A549 (cell line): Measurements from ENCODE around the gene SNX30. TPM values are rescaled to one million over a fixed set of nuclear protein-coding genes. Genes with fewer than 3 reads are reported as not detected.

ENCODE experiments used
- ATAC-seq, 2 experiments: fragments of 200-7000 bp in 1 of 2; fragments of >200 bp in 1 of 2; cut with Nextera tagmentation in 1 of 2; cut with Tn5 transposase in 1 of 2; 3 replicates each; pipeline versions ENCODE4 v1.8.0 to v1.9.1; 2018 to 2020; ENCODE audit warnings: mild to moderate bottlenecking in 1 of 2, moderate library complexity in 1 of 2
- CTCF ChIA-PET: fragments of 300-600 bp; sonication (Branson Sonifier 250); formaldehyde crosslinking; extraction: SDS; loops from one replicate; lab custom pipeline; 2021; ENCODE audit warnings: antibody characterized with exemption, inconsistent platforms; lab: Yijun Ruan, JAX
- POLR2A ChIA-PET: fragments of 350-600 bp; formaldehyde crosslinking; extraction: SDS; loops from one replicate; lab custom pipeline; 2021; ENCODE audit warnings: antibody characterized with exemption, inconsistent platforms; lab: Yijun Ruan, JAX
- DNase-seq, 2 experiments: peaks; one replicate each; pipeline versions ENCODE4 v3.0.0 to v3.0.0-alpha.2; 2011 to 2016; ENCODE audit warnings: low read depth in 1 of 2, low spot score in 1 of 2
- FAIRE-seq: peaks from 2 replicates; lab custom pipeline; 2011; peaks lifted over from hg19 to GRCh38; lab: Jason Lieb, UNC
- H3K27ac ChIP-seq, 2 experiments: fragments of >200 bp; sonication (Bioruptor Twin); formaldehyde crosslinking; 3 replicates each; pipeline ENCODE4 v1.5.1; 2016 to 2017
- H3K4me1 ChIP-seq: fragments of >200 bp; sonication (Bioruptor Twin); formaldehyde crosslinking; 3 replicates; pipeline ENCODE4 v1.6.1; 2016
- H3K4me2 ChIP-seq: fragments of >200 bp; sonication (Bioruptor Twin); formaldehyde crosslinking; 3 replicates; pipeline ENCODE4 v1.6.1; 2016
- H3K4me3 ChIP-seq: fragments of >200 bp; sonication (Bioruptor Twin); formaldehyde crosslinking; 3 replicates; pipeline ENCODE4 v1.5.1; 2016
- H3K9me3 ChIP-seq: fragments of >200 bp; sonication (Bioruptor Twin); formaldehyde crosslinking; 3 replicates; pipeline ENCODE4 v1.6.1; 2016
- ATOH8 ChIP-seq: fragments of 250-450 bp; sonication (Bioruptor Pico); IDR thresholded peaks from 2 replicates; pipeline ENCODE4 v1.5.0; 2020; ENCODE audit warnings: low read depth, mild to moderate bottlenecking, moderate library complexity
- CBX2 ChIP-seq: fragments of 200-600 bp; sonication (generic); IDR thresholded peaks from 2 replicates; pipeline ENCODE4 v1.6.1; 2016; ENCODE audit warnings: low read depth, mild to moderate bottlenecking, borderline replicate concordance
- CBX8 ChIP-seq: fragments of 200-600 bp; sonication (generic); IDR thresholded peaks from 2 replicates; pipeline ENCODE4 v1.6.1; 2016
- CEBPB ChIP-seq, 2 experiments: fragments of >200 bp in 1 of 2; sonication (Bioruptor Twin) in 1 of 2; formaldehyde crosslinking in 1 of 2; IDR thresholded peaks; 2 replicates each; pipeline ENCODE4 v1.6.1; 2012 to 2016
- CHD2 ChIP-seq: fragments of 150-350 bp; IDR thresholded peaks from 2 replicates; pipeline ENCODE4 v1.6.1; 2014; ENCODE audit warnings: low read length; ENCODE audit not compliant: partially characterized antibody
- CTCF ChIP-seq: fragments of >200 bp; sonication (Bioruptor Twin); formaldehyde crosslinking; IDR thresholded peaks from 3 replicates; pipeline ENCODE4 v1.5.1; 2016
- EHF ChIP-seq: fragments of 250-450 bp; sonication (Bioruptor Pico); IDR thresholded peaks from 2 replicates; pipeline ENCODE4 v1.5.0; 2020; ENCODE audit warnings: mild to moderate bottlenecking
- EHMT2 ChIP-seq: fragments of 200-600 bp; sonication (generic); IDR thresholded peaks from 2 replicates; pipeline ENCODE4 v1.6.1; 2016; ENCODE audit warnings: antibody characterized with exemption, low read depth, mild to moderate bottlenecking, moderate library complexity
- EP300 ChIP-seq, 2 experiments: fragments of >200 bp; sonication (Bioruptor Twin); formaldehyde crosslinking; IDR thresholded peaks; 2 replicates in 1 of 2; 3 replicates in 1 of 2; pipeline ENCODE4 v1.6.1; 2016 to 2017
- FOSB ChIP-seq: fragments of 250-450 bp; sonication (Bioruptor Pico); IDR thresholded peaks from 2 replicates; pipeline ENCODE4 v1.5.0; 2020; ENCODE audit warnings: mild to moderate bottlenecking, moderate library complexity
- GATA3 ChIP-seq: IDR thresholded peaks from 2 replicates; pipeline ENCODE4 v1.6.1; 2012; ENCODE audit warnings: borderline replicate concordance
- HES2 ChIP-seq: fragments of >200 bp; sonication (Bioruptor Twin); formaldehyde crosslinking; IDR thresholded peaks from 2 replicates; pipeline ENCODE4 v1.6.1; 2016
- HOXA7 ChIP-seq: fragments of 250-450 bp; sonication (Bioruptor Pico); IDR thresholded peaks from 2 replicates; pipeline ENCODE4 v1.5.0; 2020; ENCODE audit warnings: mild to moderate bottlenecking, moderate library complexity
- JUN ChIP-seq, 2 experiments: fragments of >200 bp; sonication (Bioruptor Twin); formaldehyde crosslinking; IDR thresholded peaks; 2 replicates in 1 of 2; 3 replicates in 1 of 2; pipeline ENCODE4 v1.6.1; 2016 to 2017
- KDM5A ChIP-seq: fragments of 200-600 bp; sonication (generic); IDR thresholded peaks from 2 replicates; pipeline ENCODE4 v1.6.1; 2016; ENCODE audit warnings: antibody characterized with exemption, mild to moderate bottlenecking
- MAFK ChIP-seq: fragments of 450-650 bp; IDR thresholded peaks from 2 replicates; pipeline ENCODE4 v1.6.1; 2014; ENCODE audit not compliant: partially characterized antibody
- MAZ ChIP-seq: fragments of 150-350 bp; IDR thresholded peaks from 2 replicates; pipeline ENCODE4 v1.6.1; 2014; ENCODE audit warnings: antibody characterized with exemption, low read depth, low read length, borderline replicate concordance
- NFE2L2 ChIP-seq: fragments of 150-350 bp; conservative IDR thresholded peaks from 2 replicates; pipeline ENCODE4 v1.6.1; 2014; ENCODE audit warnings: low read length
- NPAS2 ChIP-seq: fragments of 250-450 bp; sonication (Bioruptor Pico); IDR thresholded peaks from 2 replicates; pipeline ENCODE4 v1.8.0; 2022; ENCODE audit warnings: mild to moderate bottlenecking, moderate library complexity, borderline replicate concordance
- POLR2AphosphoS2 ChIP-seq: conservative IDR thresholded peaks from 2 replicates; pipeline ENCODE4 v1.6.1; 2012; ENCODE audit warnings: low read length, improper control_type of control experiment, inconsistent platforms
- RAD21 ChIP-seq, 2 experiments: fragments of >200 bp in 1 of 2; sonication (Bioruptor Twin) in 1 of 2; formaldehyde crosslinking in 1 of 2; IDR thresholded peaks in 1 of 2; conservative IDR thresholded peaks in 1 of 2; 2 replicates in 1 of 2; 3 replicates in 1 of 2; pipeline ENCODE4 v1.6.1; 2012 to 2018; ENCODE audit warnings: inconsistent platforms in 1 of 2
- RCOR1 ChIP-seq: fragments of 150-350 bp; IDR thresholded peaks from 2 replicates; pipeline ENCODE4 v1.6.1; 2014; ENCODE audit warnings: antibody characterized with exemption, low read length, low read depth
- SREBF2 ChIP-seq: fragments of 450-650 bp; IDR thresholded peaks from 2 replicates; pipeline ENCODE4 v1.6.1; 2014; ENCODE audit warnings: mild to moderate bottlenecking, moderate library complexity
- ZC3H11A ChIP-seq: fragments of 450-650 bp; IDR thresholded peaks from 2 replicates; pipeline ENCODE4 v1.6.1; 2014; ENCODE audit warnings: antibody characterized with exemption, mild to moderate bottlenecking
- ZNF302 ChIP-seq: fragments of 250-450 bp; sonication (Bioruptor Pico); IDR thresholded peaks from 2 replicates; pipeline ENCODE4 v1.9.0; 2021; ENCODE audit warnings: inconsistent platforms, mild to moderate bottlenecking, moderate library complexity
- ZSCAN20 ChIP-seq: fragments of 250-450 bp; sonication (Bioruptor Pico); IDR thresholded peaks from 2 replicates; pipeline ENCODE4 v1.8.0; 2022; ENCODE audit warnings: mild to moderate bottlenecking, moderate library complexity
- WGBS: methylation state at CpG from one replicate; pipeline ENCODE4 v1.1.6; 2017; ENCODE audit errors: missing lambda C conversion rate; 5-methylcytosine and 5-hydroxymethylcytosine counted together
- polyA plus RNA-seq, 4 experiments: library from polyadenylated mRNA; depleted of rRNA in 3 of 4; stranded (reverse); fragments of >200 nt; fragmentation: RNase III in 1 of 4; extraction: RNeasy Plus Mini Kit Qiagen cat#74134 plus additional on column Dnase treatment in 1 of 4; gene quantifications; 2 replicates in 3 of 4; 3 replicates in 1 of 4; pipeline ENCODE4 v1.2.3, GENCODE V29; 2011 to 2017
- TF ChIP-seq, protein P1 (sequence below): fragments of 200-600 bp; sonication (generic); IDR thresholded peaks from 2 replicates; pipeline ENCODE4 v1.6.1; 2016; ENCODE audit warnings: antibody characterized with exemption, mild to moderate bottlenecking, moderate library complexity
- TF ChIP-seq, protein P2 (sequence below): fragments of 450-650 bp; IDR thresholded peaks from 2 replicates; pipeline ENCODE4 v1.6.1; 2014; ENCODE audit warnings: antibody characterized with exemption

The SNX30 gene
- polyA plus RNA-seq, 2 of the 4 experiments (the other 2 are of a cell fraction), result 3.1 to 3.6 TPM

- ATAC-seq, result no peak
- WGBS, result 66% methylated on average over 6 of the region's 6 CpGs
- DNase-seq, result no peak
- H3K4me3 ChIP-seq, result no peak overlapping the region
- no peaks in the 10 kb centered on the region for H3K9me3 ChIP-seq
- FAIRE-seq, result no peak
- TF ChIP-seq CHD2 (no peak), NFE2L2 (no peak), NPAS2 (CRISPR knock-in tag) (no peak), RCOR1 (no peak), ZNF302 (CRISPR knock-in tag) (no peak), EHMT2 (no peak), ZC3H11A (no peak), MAZ (no peak), HES2 (no peak), CEBPB (IDR thresholded peaks at IDR 0.05) (no peak), CTCF (no peak), HOXA7 (no peak), RAD21 (conservative IDR thresholded peaks at IDR 0.05 in 1 of 2, IDR thresholded peaks at IDR 0.05 in 1 of 2) (no peak), SREBF2 (no peak), GATA3 (no peak), FOSB (CRISPR knock-in tag) (no peak), CBX2 (no peak), CBX8 (no peak), MAFK (no peak)
- TF ChIP-seq, protein P1, sequence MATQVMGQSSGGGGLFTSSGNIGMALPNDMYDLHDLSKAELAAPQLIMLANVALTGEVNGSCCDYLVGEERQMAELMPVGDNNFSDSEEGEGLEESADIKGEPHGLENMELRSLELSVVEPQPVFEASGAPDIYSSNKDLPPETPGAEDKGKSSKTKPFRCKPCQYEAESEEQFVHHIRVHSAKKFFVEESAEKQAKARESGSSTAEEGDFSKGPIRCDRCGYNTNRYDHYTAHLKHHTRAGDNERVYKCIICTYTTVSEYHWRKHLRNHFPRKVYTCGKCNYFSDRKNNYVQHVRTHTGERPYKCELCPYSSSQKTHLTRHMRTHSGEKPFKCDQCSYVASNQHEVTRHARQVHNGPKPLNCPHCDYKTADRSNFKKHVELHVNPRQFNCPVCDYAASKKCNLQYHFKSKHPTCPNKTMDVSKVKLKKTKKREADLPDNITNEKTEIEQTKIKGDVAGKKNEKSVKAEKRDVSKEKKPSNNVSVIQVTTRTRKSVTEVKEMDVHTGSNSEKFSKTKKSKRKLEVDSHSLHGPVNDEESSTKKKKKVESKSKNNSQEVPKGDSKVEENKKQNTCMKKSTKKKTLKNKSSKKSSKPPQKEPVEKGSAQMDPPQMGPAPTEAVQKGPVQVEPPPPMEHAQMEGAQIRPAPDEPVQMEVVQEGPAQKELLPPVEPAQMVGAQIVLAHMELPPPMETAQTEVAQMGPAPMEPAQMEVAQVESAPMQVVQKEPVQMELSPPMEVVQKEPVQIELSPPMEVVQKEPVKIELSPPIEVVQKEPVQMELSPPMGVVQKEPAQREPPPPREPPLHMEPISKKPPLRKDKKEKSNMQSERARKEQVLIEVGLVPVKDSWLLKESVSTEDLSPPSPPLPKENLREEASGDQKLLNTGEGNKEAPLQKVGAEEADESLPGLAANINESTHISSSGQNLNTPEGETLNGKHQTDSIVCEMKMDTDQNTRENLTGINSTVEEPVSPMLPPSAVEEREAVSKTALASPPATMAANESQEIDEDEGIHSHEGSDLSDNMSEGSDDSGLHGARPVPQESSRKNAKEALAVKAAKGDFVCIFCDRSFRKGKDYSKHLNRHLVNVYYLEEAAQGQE, result no peak
- TF ChIP-seq, all 56 proteins: peak for 0
- Histone ChIP-seq H3K27ac (no peak overlapping the region), H3K4me2 (no peak overlapping the region), H3K4me1 (no peaks in the 10 kb centered on the region)
- POLR2A ChIA-PET, result no interaction called here
- CTCF ChIA-PET, result interaction anchor here (1.1 kb wide), 1 partner anchor 9 kb away, joined by 3 read pairs; no protein-coding TSS in a partner anchor
Observed at GRCh38 chr9:112870556-112870955, 120.0 kb downstream of the SNX30 start.

DNA sequence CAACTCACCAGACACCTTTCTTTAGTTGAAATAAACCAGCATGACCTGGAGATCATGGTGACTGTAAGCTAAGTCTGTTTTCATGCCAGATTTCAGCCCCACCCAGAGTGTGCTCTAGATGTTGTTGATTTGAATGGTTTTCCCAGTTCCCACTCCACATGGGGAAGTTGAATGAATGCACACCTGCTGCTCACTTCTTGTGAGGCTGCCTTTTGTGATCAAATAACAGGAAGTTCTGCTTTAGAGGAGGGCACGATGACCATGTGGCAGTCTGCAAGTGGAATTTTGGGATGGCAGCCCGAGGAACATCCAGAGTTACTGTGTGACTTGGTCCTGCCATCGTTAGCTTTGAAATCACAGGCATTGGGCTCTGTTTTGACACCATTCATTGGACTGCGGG is 121.5 kb downstream of the SNX30 start:
- Histone ChIP-seq H3K4me2 (no peak overlapping the region), H3K27ac (no peak overlapping the region), H3K9me3 (no peaks in the 10 kb centered on the region), H3K4me1 (no peaks in the 10 kb centered on the region), H3K4me3 (no peak overlapping the region)
- FAIRE-seq, result no peak
- no peak for DNase-seq
- WGBS, result 46% methylated on average over 4 of the region's 4 CpGs
- no peak for ATAC-seq
- CTCF ChIA-PET, result no interaction called here
- POLR2A ChIA-PET, result no interaction called here
- TF ChIP-seq JUN (IDR thresholded peaks at IDR 0.05), result no peak
- no peak for TF ChIP-seq ATOH8 (CRISPR knock-in tag)
- no peak for TF ChIP-seq POLR2AphosphoS2
- TF ChIP-seq EP300 (IDR thresholded peaks at IDR 0.05), result no peak
- no peak for TF ChIP-seq KDM5A
- TF ChIP-seq, protein P1, result no peak
- TF ChIP-seq, protein P2, sequence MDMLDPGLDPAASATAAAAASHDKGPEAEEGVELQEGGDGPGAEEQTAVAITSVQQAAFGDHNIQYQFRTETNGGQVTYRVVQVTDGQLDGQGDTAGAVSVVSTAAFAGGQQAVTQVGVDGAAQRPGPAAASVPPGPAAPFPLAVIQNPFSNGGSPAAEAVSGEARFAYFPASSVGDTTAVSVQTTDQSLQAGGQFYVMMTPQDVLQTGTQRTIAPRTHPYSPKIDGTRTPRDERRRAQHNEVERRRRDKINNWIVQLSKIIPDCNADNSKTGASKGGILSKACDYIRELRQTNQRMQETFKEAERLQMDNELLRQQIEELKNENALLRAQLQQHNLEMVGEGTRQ, result no peak
- no peak for TF ChIP-seq EHF (CRISPR knock-in tag)
- no peak for TF ChIP-seq NPAS2 (CRISPR knock-in tag)
- no peak for TF ChIP-seq FOSB (CRISPR knock-in tag)
- no peak for TF ChIP-seq HOXA7
- no peak for TF ChIP-seq ZSCAN20
